GM12865 (cell line): ENCODE results near the gene HECTD1.
"Not testable (repeated sequence)": the region's sequence is repeated elsewhere in the genome, so short reads cannot be mapped to it uniquely, and the experiment has no call there.

Experiments
- DNase-seq: peaks from one replicate; pipeline ENCODE4 v3.0.0; 2010; ENCODE audit warnings: low read depth
- H3K4me3 ChIP-seq: 2 replicates; pipeline ENCODE4 v1.5.1; 2011; ENCODE audit warnings: mild to moderate bottlenecking, low read depth, low read length, control low read depth
- CTCF ChIP-seq: IDR thresholded peaks from 2 replicates; pipeline ENCODE4 v1.5.1; 2011; ENCODE audit warnings: low read length, control low read depth, low read depth, inconsistent platforms; ENCODE audit not compliant: insufficient read depth; ENCODE audit errors: missing control alignments

HECTD1 gene

GRCh38 chr14:31207755-31208545 is at the start of gene HECTD1:
TSS of gene HECTD1 (minus strand) at chr14:31207793. CDS start at chr14:31205936, 1,857 bp downstream.
- peak; percentile 80 for TF ChIP-seq CTCF
- peak; percentile 95 for DNase-seq
- peak within 1 kb of the TSS; percentile 77 for H3K4me3 ChIP-seq

GRCh38 chr14:31257244-31257553 is 49.6 kb upstream of the HECTD1 start:
- no peak for TF ChIP-seq CTCF
- DNase-seq = no peak
- no peak overlapping the region for H3K4me3 ChIP-seq

GRCh38 chr14:31256534-31257243 is 49.1 kb upstream of the HECTD1 start:
- no peak for DNase-seq
- TF ChIP-seq CTCF = no peak
- H3K4me3 ChIP-seq = no peak overlapping the region

GRCh38 chr14:31255918-31256317 is 48.3 kb upstream of the HECTD1 start:
- DNase-seq, H3K4me3 ChIP-seq: not testable (repeated sequence)

GRCh38 chr14:31255286-31255685 is 47.7 kb upstream of the HECTD1 start:
- no peak for DNase-seq
- H3K4me3 ChIP-seq = no peak overlapping the region
- no peak for TF ChIP-seq CTCF

GRCh38 chr14:31253746-31254471 is 46.3 kb upstream of the HECTD1 start:
- H3K4me3 ChIP-seq = no peak overlapping the region
- no peak for DNase-seq
- no peak for TF ChIP-seq CTCF

GRCh38 chr14:31252865-31253264 is 45.3 kb upstream of the HECTD1 start:
- no peak for DNase-seq

More at GRCh38 chr14:31252865-31253264, 45.3 kb upstream of the HECTD1 start:
- no peak for TF ChIP-seq CTCF
- no peak overlapping the region for H3K4me3 ChIP-seq
